Measurements from ENCODE around the gene ZNF410. TPM values are rescaled to one million over a fixed set of nuclear protein-coding genes. Genes with fewer than 3 reads are reported as not detected.

Gene ZNF410
- total and polyA plus RNA-seq, 2 donors (not counting 3 experiments of a cell fraction or from before 2014, with no cell fraction given): 21.8 to 45.0 TPM

DNA sequence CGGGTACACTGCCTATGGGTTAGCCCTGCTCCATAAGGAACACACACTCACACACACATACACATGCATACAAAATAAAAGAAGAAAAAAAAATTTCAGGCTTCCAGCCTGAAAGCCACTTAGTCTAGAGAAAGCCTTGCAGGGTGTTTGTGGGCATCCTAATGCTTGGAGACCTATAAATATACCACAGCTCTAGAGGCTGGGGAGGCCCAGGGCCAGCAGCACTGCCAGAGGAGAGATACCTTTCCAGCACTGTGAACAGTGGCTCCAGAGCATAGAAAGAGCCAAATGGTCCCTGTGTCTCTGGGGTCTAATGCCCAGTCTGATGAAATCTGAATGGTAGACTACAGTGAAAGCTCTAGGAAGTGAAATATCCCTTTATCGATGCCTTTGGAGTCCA lies 50.4 kb downstream of the ZNF410 start:
- no TSS peak for BruUV-seq (replicated peaks)
- no peak for TF ChIP-seq JUN (IDR thresholded peaks at IDR 0.05; ENCODE audit: borderline replicate concordance, insufficient read depth, insufficient read length, low read depth)
- TF ChIP-seq POLR2AphosphoS5 (IDR thresholded peaks at IDR 0.05; ENCODE audit: insufficient read depth, low read depth, low read length): no peak
- TF ChIP-seq GATA2 (IDR thresholded peaks at IDR 0.05; ENCODE audit: insufficient read depth, insufficient read length, low read depth, low read length): no peak
- TF ChIP-seq MYC (IDR thresholded peaks at IDR 0.05; ENCODE audit: low read depth, low read length): no peak
- TF ChIP-seq, protein P1, sequence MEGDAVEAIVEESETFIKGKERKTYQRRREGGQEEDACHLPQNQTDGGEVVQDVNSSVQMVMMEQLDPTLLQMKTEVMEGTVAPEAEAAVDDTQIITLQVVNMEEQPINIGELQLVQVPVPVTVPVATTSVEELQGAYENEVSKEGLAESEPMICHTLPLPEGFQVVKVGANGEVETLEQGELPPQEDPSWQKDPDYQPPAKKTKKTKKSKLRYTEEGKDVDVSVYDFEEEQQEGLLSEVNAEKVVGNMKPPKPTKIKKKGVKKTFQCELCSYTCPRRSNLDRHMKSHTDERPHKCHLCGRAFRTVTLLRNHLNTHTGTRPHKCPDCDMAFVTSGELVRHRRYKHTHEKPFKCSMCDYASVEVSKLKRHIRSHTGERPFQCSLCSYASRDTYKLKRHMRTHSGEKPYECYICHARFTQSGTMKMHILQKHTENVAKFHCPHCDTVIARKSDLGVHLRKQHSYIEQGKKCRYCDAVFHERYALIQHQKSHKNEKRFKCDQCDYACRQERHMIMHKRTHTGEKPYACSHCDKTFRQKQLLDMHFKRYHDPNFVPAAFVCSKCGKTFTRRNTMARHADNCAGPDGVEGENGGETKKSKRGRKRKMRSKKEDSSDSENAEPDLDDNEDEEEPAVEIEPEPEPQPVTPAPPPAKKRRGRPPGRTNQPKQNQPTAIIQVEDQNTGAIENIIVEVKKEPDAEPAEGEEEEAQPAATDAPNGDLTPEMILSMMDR (IDR thresholded peaks at IDR 0.05; ENCODE audit: extremely low read depth in 1 of 2, insufficient read depth in 1 of 2, low read depth in 1 of 2, low read length in 2 of 2): no peak
- TF ChIP-seq, protein P2, sequence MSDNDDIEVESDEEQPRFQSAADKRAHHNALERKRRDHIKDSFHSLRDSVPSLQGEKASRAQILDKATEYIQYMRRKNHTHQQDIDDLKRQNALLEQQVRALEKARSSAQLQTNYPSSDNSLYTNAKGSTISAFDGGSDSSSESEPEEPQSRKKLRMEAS (IDR thresholded peaks at IDR 0.05; ENCODE audit: insufficient read depth, insufficient read length): no peak
- no peak for TF ChIP-seq POLR2A (IDR thresholded peaks at IDR 0.05; ENCODE audit: low read depth, low read length)
- no peak for TF ChIP-seq EZH2 (IDR thresholded peaks at IDR 0.05; ENCODE audit: borderline replicate concordance, low read depth, low read length, severe bottlenecking)
- no peak for TF ChIP-seq FOS (IDR thresholded peaks at IDR 0.05; ENCODE audit: borderline replicate concordance, insufficient read depth, low read length)
- Histone ChIP-seq H3K79me2 (ENCODE audit: control insufficient read depth, insufficient read depth, low read length) (no peaks in the 10 kb centered on the region), H3K27ac (ENCODE audit: insufficient read depth, low read depth, low read length) (no peak overlapping the region), H4K20me1 (replicated peaks; ENCODE audit: control insufficient read depth, extremely low read depth, insufficient read depth, low read length) (no peaks in the 10 kb centered on the region), H3K4me3 (replicated peaks in 1 of 3; ENCODE audit: insufficient read depth in 1 of 3, low read depth in 1 of 3, low read length in 3 of 3) (no peak overlapping the region), H3K27me3 (ENCODE audit: control insufficient read depth in 2 of 2, insufficient read depth in 2 of 2, low read length in 2 of 2) (no peaks in the 10 kb centered on the region), H3K9me1 (replicated peaks; ENCODE audit: control insufficient read depth, extremely low read depth, insufficient read depth, low read length) (no peaks in the 10 kb centered on the region), H3K9me3 (replicated peaks; ENCODE audit: control insufficient read depth, insufficient read depth, low read length) (no peaks in the 10 kb centered on the region), H3K4me2 (ENCODE audit: insufficient read depth, low read length) (no peak overlapping the region), H2AFZ (ENCODE audit: low read depth, low read length) (no peak overlapping the region), H3K4me1 (ENCODE audit: control insufficient read depth, extremely low read depth, insufficient read depth, low read length) (no peaks in the 10 kb centered on the region), H3K36me3 (ENCODE audit: control insufficient read depth in 2 of 2, extremely low read depth in 1 of 2, insufficient read depth in 2 of 2, low read length in 2 of 2) (peaks cover 9 to 10% of the 10 kb centered on the region in 2 experiments), H3K9ac (replicated peaks; ENCODE audit: extremely low read depth, insufficient read depth, low read length) (no peak overlapping the region)
- ChIA-PET CTCF (interaction anchor here (0.6 to 2.1 kb wide), 5 partner anchors 9 to 358 kb away, joined by 3 to 20 read pairs (median 3); no protein-coding TSS in a partner anchor), POLR2A (no interaction called here)
- DNase-seq (ENCODE audit: low read depth, low spot score) (no peak), FAIRE-seq (no peak)
- dilution Hi-C loops (cut with MboI; ENCODE audit: extremely low pct_ligation_motif_present, low sequenced_read_pairs): no loop called here
- intact Hi-C loops (cut with micrococcal nuclease): no loop called here

Data from endothelial cell of umbilical vein (primary cell).